AG10803 (cell line): ENCODE measurements around the gene MAK.
"Not testable (repeated sequence)": the region's sequence is repeated elsewhere in the genome, so short reads cannot be mapped to it uniquely, and the experiment has no call there.

Source experiments
- DNase-seq: peaks from one replicate; pipeline ENCODE4 v3.0.0; 2010; ENCODE audit warnings: low read depth
- H3K4me3 ChIP-seq: 2 replicates; pipeline ENCODE4 v1.5.1; 2011; ENCODE audit warnings: mild to moderate bottlenecking, low read length, control low read depth
- CTCF ChIP-seq: conservative IDR thresholded peaks from 2 replicates; pipeline ENCODE4 v1.5.1; 2011; ENCODE audit warnings: mild to moderate bottlenecking, low read length, control low read depth, inconsistent platforms

The MAK gene

GRCh38 chr6:10771371-10771894 lies 66.9 kb downstream of the MAK start:
- DNase-seq, result no peak
- H3K4me3 ChIP-seq, result no peak overlapping the region
- TF ChIP-seq CTCF, result no peak

- no peak overlapping the region for H3K4me3 ChIP-seq
- no peak for DNase-seq
- no peak for TF ChIP-seq CTCF
Measured at GRCh38 chr6:10769419-10769818, 68.9 kb downstream of the MAK start.

GRCh38 chr6:10763006-10763405 lies 75.3 kb downstream of the MAK start:
- no peak for DNase-seq
- TF ChIP-seq CTCF, result no peak

GRCh38 chr6:10759884-10760329 lies 78.4 kb downstream of the MAK start:
- DNase-seq, result peak; percentile 66
- H3K4me3 ChIP-seq, result no peak overlapping the region
- TF ChIP-seq CTCF, result no peak

More at GRCh38 chr6:10763006-10763405, 75.3 kb downstream of the MAK start:
- H3K4me3 ChIP-seq, result no peak overlapping the region

- DNase-seq, result peak; percentile 92
- TF ChIP-seq CTCF, result peak; percentile 80
- no peak overlapping the region for H3K4me3 ChIP-seq
Measured at GRCh38 chr6:10759312-10759839, 79.0 kb downstream of the MAK start.

- no peak for DNase-seq
- H3K4me3 ChIP-seq, result no peak overlapping the region
- TF ChIP-seq CTCF, result no peak
Measured at GRCh38 chr6:10756085-10756484, 82.3 kb downstream of the MAK start.

- H3K4me3 ChIP-seq, DNase-seq: not testable (repeated sequence)
Measured at GRCh38 chr6:10751757-10752156, 86.6 kb downstream of the MAK start.

GRCh38 chr6:10750568-10750967 lies 87.8 kb downstream of the MAK start:
- not testable (repeated sequence) for H3K4me3 ChIP-seq, DNase-seq
